A673 (cell line): ENCODE measurements around the gene NAPSA. TPM values are rescaled to one million over a fixed set of nuclear protein-coding genes. Genes with fewer than 3 reads are reported as not detected.
"Not testable (repeated sequence)": the region's sequence is repeated elsewhere in the genome, so short reads cannot be mapped to it uniquely, and the experiment has no call there.

ENCODE experiments used
- BruUV-seq: library from RNA; stranded (reverse); fragments of 400-500 nt; replicated peaks from 2 replicates; lab custom pipeline; 2021; lab: Mats Ljungman, UMichigan
- CTCF ChIA-PET: fragments of 300-600 bp; sonication (Branson Sonifier 250); formaldehyde crosslinking; loops from one replicate; lab custom pipeline; 2022; ENCODE audit warnings: antibody characterized with exemption; lab: Charles Lee
- POLR2A ChIA-PET: fragments of 300-600 bp; sonication (Branson Sonifier 250); formaldehyde crosslinking; loops from one replicate; lab custom pipeline; 2022; ENCODE audit warnings: antibody characterized with exemption; ENCODE audit not compliant: low non-redundant PET; lab: Charles Lee
- DNase-seq: peaks from one replicate; pipeline ENCODE4 v3.0.0-alpha.2; 2015; ENCODE audit warnings: low spot score
- H3K27ac ChIP-seq: fragments of 200-600 bp; sonication (generic); 2 replicates; pipeline ENCODE4 v1.5.1; 2016; ENCODE audit warnings: mixed run types, low read depth, mild to moderate bottlenecking, mixed read lengths, antibody characterized with exemption, low read length; ENCODE audit not compliant: poor library complexity, severe bottlenecking
- H3K27me3 ChIP-seq: fragments of 200-600 bp; sonication (generic); replicated peaks from 2 replicates; pipeline ENCODE4 v1.6.1; 2017; ENCODE audit warnings: mixed run types, low read depth, mild to moderate bottlenecking, mixed read lengths, antibody characterized with exemption, low read length; ENCODE audit not compliant: insufficient read depth, poor library complexity
- H3K36me3 ChIP-seq: fragments of 200-600 bp; sonication (generic); 2 replicates; pipeline ENCODE4 v1.6.1; 2016; ENCODE audit warnings: mixed run types, mild to moderate bottlenecking, mixed read lengths, antibody characterized with exemption, low read length; ENCODE audit not compliant: insufficient read depth, poor library complexity, severe bottlenecking
- H3K4me1 ChIP-seq: fragments of 200-600 bp; sonication (generic); 2 replicates; pipeline ENCODE4 v1.6.1; 2017; ENCODE audit warnings: mixed run types, mild to moderate bottlenecking, mixed read lengths, antibody characterized with exemption, low read length; ENCODE audit not compliant: insufficient read depth, poor library complexity, severe bottlenecking
- H3K4me3 ChIP-seq: fragments of 200-600 bp; sonication (generic); 2 replicates; pipeline ENCODE4 v1.5.1; 2016; ENCODE audit warnings: low read depth, mixed run types, mild to moderate bottlenecking, mixed read lengths, low read length; ENCODE audit not compliant: poor library complexity, severe bottlenecking
- H3K9me3 ChIP-seq: fragments of 200-600 bp; sonication (generic); 2 replicates; pipeline ENCODE4 v1.6.1; 2016; ENCODE audit warnings: mixed run types, low read depth, mild to moderate bottlenecking, mixed read lengths, antibody characterized with exemption, low read length; ENCODE audit not compliant: poor library complexity, severe bottlenecking
- EZH2 ChIP-seq: fragments of 200-600 bp; sonication (generic); IDR thresholded peaks from 2 replicates; pipeline ENCODE4 v1.6.1; 2017; ENCODE audit warnings: borderline replicate concordance, low read depth, mild to moderate bottlenecking, mixed read lengths, antibody characterized with exemption, low read length; ENCODE audit not compliant: poor library complexity, severe bottlenecking
- intact Hi-C: fragments of 100-400 bp; cut with micrococcal nuclease; formaldehyde crosslinking; loops from one replicate; pipeline ENCODE4 v1.10.0; 2022; ENCODE audit not compliant: unreplicated experiment
- total RNA-seq: library from RNA; stranded (reverse); gene quantifications from 2 replicates; pipeline ENCODE4 v1.2.3, GENCODE V29; 2021
- TF ChIP-seq, protein P1 (sequence below): fragments of 300-800, 200-600 bp; sonication (generic); conservative IDR thresholded peaks from 2 replicates; pipeline ENCODE4 v1.5.1; 2017; ENCODE audit warnings: low read depth, mild to moderate bottlenecking, antibody characterized with exemption, low read length, moderate library complexity, mixed read lengths

The NAPSA gene
- total RNA-seq, 1 experiment from 2014 or later: 0.47 TPM

DNA sequence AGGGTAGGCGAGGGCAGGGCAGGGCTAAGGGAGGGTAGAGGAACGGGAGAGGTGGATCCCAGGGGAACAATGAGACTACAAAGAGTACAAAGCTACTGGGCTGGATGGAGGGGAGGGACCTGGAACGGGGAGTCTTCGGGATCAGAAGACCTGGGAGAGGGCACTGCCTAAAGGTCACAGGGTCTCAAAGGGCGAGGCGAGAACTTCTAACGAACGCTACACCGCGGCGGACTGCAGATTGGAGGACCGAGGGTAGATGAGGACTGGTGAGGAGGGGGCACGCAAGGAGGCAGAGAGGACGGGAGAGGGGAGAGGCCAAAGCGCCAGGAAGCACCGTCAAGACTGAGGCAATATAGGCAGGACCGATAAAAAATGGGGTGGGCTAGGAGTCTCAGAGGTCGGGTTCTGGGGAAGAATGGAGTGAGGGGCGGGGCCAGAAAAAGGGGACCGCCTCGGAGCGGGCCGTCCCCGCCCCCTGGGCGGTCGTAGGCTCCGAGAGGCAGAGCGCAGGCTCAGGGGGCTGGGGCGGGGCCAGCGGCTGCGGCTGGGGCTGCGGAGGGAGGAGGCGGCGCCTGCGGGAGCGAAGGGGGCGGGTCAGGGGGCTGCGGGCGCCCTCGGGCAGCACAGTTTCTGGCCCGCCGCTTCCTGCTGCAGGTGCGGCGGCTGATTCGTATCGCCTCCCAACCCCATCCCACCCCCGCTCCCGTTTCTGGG is 34.9 kb downstream of the NAPSA start:
- ChIA-PET CTCF (no interaction called here), POLR2A (no interaction called here)
- TF ChIP-seq, protein P1, sequence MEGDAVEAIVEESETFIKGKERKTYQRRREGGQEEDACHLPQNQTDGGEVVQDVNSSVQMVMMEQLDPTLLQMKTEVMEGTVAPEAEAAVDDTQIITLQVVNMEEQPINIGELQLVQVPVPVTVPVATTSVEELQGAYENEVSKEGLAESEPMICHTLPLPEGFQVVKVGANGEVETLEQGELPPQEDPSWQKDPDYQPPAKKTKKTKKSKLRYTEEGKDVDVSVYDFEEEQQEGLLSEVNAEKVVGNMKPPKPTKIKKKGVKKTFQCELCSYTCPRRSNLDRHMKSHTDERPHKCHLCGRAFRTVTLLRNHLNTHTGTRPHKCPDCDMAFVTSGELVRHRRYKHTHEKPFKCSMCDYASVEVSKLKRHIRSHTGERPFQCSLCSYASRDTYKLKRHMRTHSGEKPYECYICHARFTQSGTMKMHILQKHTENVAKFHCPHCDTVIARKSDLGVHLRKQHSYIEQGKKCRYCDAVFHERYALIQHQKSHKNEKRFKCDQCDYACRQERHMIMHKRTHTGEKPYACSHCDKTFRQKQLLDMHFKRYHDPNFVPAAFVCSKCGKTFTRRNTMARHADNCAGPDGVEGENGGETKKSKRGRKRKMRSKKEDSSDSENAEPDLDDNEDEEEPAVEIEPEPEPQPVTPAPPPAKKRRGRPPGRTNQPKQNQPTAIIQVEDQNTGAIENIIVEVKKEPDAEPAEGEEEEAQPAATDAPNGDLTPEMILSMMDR: no peak
- TF ChIP-seq EZH2: no peak
- H3K27ac ChIP-seq: peak overlapping the region; percentile 6
- BruUV-seq: no TSS peak
- intact Hi-C loops: no loop called here
- H3K4me1 ChIP-seq: peaks cover 9% of the 10 kb centered on the region
- DNase-seq: peak; percentile 88
- H3K27me3 ChIP-seq: peaks cover 25% of the 10 kb centered on the region
- H3K9me3 ChIP-seq: no peaks in the 10 kb centered on the region
- peak overlapping the region; percentile 41 for H3K4me3 ChIP-seq
- H3K36me3 ChIP-seq: no peaks in the 10 kb centered on the region

DNA sequence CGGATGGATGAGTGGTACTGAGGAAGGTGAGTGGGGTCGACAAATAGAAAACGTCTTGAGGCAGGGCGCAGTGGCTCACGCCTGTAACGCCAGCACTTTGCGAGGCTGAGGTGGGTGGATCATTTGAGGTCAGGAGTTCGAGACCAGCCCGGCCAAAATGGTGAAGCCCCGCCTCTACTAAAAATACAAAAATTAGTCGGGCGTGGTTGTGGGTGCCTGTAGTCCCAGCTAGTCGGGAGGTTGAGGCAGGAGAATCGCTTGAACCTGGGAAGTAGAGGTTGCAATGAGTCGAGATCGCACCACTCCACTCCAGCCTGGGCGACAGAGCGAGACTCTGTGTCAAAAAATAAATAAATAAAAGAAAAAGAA is 35.5 kb downstream of the NAPSA start:
- H3K36me3 ChIP-seq, DNase-seq, BruUV-seq, POLR2A ChIA-PET, H3K9me3 ChIP-seq: not testable (repeated sequence)
- intact Hi-C loops: loop anchor here (2.0 kb wide), 1 partner anchor 77 kb away; no protein-coding TSS in a partner anchor
- Histone ChIP-seq H3K27ac (peak overlapping the region; percentile 40), H3K4me1 (peaks cover 15% of the 10 kb centered on the region), H3K4me3 (peak overlapping the region; percentile 41), H3K27me3 (peaks cover 25% of the 10 kb centered on the region)
- CTCF ChIA-PET: interaction anchor here (1.0 kb wide), 1 partner anchor 27 kb away, joined by 3 read pairs; no protein-coding TSS in a partner anchor

DNA sequence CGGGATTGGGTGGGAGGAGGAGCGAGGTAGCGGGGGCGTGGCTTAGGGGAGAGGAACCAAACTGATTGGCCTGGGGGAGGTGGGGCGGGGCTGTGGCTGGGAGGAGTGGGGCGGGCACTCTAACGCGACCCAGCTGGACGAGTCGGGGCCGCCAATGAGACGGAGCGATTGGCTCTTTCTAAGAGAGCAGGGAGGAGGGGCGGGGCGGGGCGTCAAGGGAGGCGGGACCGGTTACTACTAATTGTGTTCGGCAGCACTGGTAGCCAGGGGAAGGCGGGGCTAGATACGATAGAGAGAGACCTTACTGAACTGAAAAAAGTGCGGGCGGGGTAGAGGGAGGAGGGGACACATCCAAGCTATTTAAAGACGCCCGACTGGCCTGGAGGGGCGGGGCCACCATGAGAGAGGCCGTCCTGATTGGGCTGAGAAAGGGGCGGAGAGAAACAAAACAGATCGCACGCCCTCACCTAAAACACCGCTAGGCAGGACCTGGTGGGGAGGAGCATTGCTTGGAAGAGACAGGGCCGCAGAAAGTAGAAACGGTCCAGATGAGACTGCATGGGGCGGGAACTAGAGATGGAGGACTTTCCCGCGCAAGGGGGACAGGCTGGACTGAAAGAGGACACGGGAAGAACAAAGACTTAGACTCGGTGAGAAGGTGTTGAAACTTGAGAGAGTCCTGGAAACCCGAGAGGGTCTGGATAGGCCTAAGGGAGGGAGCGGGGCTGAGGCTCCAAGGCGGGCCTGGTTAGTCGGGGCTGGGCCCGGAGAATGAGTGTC is 36.1 kb downstream of the NAPSA start, which contains the start of gene KCNC3:
Gene KCNC3, minus strand, starts transcription at position 232 of the 780 bp plus-strand sequence. CDS start 295 bp downstream, outside the sequence.
- DNase-seq: peak; percentile 99
- ChIA-PET POLR2A (interaction anchor here (0.5 to 0.7 kb wide), 3 partner anchors 47 to 877 kb away, joined by 4 to 12 read pairs (median 5); partner anchors contain the start of gene ALDH16A1), CTCF (interaction anchor here (0.5 to 1.8 kb wide), 10 partner anchors 10 to 689 kb away, joined by 3 to 19 read pairs (median 4); no protein-coding TSS in a partner anchor)
- peaks cover 15% of the 10 kb centered on the region for H3K4me1 ChIP-seq
- no peaks in the 10 kb centered on the region for H3K9me3 ChIP-seq
- peak within 1 kb of the TSS; percentile 41 for H3K4me3 ChIP-seq
- peaks cover 25% of the 10 kb centered on the region for H3K27me3 ChIP-seq
- peak within 1 kb of the TSS; percentile 40 for H3K27ac ChIP-seq
- no TSS peak for BruUV-seq
- intact Hi-C loops: loop anchor here (2.0 kb wide), 1 partner anchor 77 kb away; no protein-coding TSS in a partner anchor
- H3K36me3 ChIP-seq: no peaks in the 10 kb centered on the region
- TF ChIP-seq, protein P1: no peak
- no peak for TF ChIP-seq EZH2
